CD4-positive, alpha-beta T cell treated with Interleukin-15 for 4 hours (primary cell): ENCODE data around the gene CST9L.

Experiments
- DNase-seq: peaks from one replicate; pipeline ENCODE4 v3.0.0-alpha.2; 2020; ENCODE audit warnings: low spot score

The CST9L gene, protein sequence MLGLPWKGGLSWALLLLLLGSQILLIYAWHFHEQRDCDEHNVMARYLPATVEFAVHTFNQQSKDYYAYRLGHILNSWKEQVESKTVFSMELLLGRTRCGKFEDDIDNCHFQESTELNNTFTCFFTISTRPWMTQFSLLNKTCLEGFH

DNA sequence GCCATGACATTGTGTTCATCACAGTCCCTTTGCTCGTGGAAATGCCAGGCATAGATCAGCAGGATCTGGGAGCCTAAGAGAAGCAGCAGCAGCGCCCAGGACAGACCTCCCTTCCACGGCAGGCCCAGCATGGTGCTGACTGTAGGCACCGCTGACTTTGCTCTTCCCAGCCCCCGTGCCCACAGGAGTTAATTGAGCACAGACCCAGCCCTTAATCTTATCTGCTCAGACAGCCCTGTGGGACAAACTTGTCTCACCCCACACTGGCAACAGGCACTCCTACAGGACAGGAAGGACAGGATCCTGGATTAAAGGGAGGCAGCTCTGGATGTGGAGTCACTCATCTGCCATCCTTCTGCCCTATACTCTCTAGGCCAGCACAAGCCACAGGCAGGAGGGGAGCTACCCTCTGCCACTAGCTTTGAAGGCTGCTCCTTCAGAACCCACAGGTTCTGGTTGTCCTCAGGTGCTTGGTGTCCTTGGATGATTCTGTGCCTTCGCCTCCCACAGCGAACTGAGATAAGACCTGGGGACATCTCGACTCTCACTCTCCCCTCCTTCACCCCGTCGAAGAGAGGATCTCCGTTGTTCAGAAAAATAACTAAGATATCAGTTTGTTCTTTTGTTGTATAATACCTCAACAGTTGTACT is at the start of gene CST9L:
CST9L (minus strand) TSS at position 165 of the 651 bp plus-strand sequence; CDS start at position 131, 34 bp downstream.
- no peak for DNase-seq

DNA sequence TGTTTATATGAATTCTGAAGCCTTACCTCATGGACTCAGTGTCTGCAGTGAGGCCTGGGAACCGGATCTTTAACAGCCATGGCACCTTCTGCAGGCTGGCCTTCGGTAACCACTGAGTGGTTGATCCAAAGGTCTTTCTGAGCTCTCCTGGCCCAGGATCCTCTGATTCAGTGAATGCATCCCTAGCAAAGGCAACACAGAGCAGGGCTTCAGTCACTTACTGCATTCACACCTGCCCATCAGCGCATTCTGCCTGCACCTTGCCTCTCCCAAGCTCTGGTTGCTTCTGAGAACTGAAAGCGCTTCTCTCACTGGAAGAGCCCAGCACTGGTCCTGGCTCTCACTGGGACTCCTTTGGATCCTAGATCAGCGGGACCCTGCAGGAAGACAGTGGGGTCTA is 45.9 kb upstream of the CST9L start:
- no peak for DNase-seq

DNA sequence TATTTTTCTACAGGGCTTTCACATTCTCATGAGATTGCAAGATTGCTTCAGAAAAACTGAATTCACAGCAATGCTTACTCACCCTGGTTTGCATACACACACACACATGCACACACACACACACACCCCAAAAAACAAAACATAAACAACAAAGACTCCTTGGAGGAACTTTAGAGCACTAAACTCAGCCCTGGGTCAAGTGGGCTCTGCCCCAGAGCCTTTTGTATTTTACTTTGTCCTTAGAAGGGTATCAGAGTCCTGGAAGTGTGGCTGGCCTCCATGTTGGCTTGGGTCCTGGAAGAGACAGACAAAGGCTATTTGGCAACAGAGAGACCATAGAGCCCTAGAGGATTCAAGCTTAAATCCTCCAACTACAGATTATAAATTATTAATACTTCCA is 45.4 kb upstream of the CST9L start:
- no peak for DNase-seq

DNA sequence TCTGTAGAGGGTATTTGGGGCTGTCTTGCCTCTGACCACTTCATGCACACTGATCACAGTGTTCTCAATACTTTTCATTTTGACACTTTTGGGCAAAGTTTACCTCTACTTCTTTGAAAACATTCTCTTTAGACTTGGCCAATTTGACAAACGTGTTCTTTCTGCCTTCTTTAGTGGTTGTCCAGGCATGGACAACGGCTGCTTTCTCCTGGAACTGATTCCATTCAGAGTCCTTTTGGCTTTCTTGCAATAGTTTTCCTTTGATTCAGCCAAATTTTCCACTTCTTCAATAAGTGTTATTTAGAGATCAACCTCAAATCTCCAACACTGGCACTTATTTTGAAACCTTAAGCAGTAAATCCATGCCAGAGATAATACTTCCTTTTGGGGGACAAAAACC is 44.1 kb upstream of the CST9L start:
- no peak for DNase-seq

DNA sequence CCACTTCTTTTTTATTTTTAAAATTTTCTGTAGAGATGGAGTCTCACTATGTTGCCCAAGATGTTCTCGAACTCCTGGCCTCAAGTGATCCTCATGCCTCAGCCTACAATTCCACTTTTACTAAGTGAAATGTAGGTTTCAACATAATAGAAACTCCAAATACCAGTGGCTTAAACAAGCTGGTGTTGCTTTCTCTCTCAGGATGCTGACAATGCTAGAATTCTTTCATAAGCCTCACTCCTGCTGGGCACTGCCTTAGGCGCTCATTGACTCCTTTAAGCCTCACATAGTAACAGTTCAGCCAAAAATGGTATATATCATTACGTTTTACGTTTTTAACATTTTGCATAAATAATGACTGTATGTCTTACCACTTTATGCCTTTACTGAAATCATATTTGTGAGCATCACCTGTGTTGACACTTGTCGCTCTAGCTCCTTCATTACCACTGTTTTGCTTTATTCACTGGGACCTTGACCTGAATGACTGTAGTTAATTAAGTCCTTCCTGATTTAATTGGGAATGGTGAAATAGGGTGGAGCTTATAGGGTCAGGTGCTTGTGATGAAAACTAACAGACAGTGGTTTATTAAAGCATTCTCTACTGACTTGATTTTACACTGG is 41.3 kb upstream of the CST9L start:
- DNase-seq, result no peak

DNA sequence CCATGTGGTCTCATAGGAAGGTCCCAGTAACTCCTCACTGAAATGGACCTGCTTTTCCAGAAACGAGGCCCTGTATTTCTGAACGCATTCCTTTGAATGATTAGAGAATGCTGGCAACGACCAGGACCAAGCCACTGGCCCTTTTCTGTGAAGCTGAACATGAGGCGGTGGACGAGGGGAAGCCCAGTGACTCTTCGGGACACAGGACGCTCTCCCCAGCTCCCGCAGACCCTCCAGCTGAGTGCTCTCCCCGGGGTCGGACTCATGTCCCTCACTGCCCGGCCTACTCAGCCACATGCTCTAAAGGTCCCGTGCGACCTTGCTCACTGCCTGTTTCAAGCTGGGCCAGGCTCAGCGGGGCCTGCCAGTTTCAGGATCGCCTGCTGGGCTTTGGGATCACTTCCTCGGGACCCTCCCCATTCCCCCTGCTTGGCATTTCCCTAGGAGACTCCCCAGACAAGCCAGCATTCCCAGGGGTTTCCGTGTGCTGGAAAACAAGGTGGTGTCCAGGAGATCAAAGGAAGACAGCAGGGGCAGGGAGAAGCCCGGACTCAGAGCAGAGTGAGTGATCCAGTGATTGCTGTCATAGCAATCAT is 40.1 kb upstream of the CST9L start:
- no peak for DNase-seq

DNA sequence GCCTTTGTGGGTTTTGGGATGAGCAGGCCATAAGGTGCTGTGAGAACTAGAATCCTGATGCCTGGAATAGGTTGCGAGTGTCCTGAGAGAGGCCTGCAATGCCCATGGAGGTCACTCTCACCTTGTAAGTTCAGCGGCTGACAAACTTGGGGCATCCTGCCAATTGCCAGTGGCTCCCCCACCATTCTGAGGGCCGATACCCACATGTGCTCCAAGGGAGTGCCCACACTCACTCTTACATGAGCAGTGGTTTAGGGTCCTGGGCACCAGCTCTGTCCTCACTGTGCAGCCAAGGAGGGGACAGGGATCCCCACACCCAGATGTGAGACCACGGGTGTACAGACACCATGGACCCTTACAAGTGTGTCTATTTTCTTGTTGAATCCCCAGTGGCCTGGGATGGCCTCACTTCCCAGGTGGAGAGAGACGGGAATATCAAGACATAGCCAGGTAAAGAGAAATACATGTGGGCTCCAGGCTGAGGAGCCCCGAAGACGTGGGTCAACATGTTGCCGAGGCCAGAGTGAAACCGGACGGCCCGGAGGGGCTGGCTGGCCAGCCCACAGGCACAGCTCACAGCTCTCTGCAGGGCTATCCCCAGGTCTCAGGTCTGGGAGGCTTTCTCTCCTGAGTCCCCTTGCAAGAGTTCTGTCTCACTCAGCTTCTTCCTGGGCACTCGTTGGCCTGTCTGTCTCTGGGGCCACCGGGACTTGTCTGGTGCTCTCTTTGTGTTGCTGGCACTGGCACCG is 39.4 kb upstream of the CST9L start:
- DNase-seq, result no peak

DNA sequence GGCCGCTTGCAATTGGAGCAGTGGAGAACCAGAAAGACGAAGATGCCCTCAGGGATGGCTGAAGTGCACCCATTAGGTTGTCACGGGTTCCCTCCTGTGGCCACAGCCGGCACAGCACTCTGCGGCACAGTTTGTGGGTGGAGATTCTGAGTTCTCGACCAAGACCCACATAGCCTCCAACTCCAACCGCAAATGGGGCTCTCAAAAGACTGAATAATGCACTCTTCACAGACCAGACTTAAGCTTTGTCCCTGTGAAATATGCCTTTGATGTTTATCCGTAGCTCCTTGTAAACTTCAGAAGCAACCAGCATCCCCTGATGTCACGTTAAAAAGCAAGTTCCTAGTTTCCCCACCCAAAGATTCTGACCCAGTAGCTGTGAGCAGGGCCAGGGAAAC is 38.4 kb upstream of the CST9L start:
- DNase-seq, result peak; percentile 56

DNA sequence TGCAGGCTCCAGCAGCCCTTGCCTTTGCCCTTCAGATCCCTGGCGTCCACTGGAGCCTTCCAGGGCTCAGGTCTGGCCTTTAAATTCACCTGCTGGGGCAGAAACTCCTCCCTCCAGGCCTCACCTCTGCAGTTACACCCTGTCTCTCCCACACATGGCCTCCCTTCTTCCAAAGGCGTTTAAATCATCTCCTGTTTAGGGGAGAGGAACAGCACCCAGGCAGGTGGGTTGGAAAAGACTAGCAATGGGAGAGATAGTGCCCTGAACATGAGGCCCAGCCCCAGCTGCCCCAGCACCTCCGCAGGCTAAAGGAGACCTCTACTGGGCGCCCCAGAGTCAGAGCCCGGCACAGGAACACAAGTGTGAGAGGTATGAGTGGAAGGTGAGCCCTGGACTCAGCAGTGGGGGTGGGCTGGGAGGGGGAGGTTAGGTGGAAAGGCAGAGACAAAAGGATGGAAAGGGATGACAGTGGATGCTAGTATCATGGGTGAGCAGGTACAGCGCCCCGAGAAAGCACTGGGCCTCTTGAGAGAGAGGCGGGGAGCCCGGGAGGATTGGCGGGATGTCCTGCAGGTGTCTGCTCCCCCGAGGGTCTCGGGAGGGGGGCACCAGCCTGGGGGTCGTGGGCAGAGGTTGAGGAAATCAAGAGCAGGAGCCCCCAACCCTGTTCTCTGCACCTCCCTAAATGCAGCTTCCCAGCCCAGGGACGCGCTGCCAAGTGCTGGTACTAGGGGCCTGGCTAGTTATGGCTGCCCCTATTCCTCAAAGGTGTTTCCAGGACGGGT is 37.8 kb upstream of the CST9L start, which contains the start of gene CST9:
CST9 (minus strand) TSS at position 51 of the 785 bp plus-strand sequence. CDS start 53 bp downstream, outside the sequence.
- no peak for DNase-seq

DNA sequence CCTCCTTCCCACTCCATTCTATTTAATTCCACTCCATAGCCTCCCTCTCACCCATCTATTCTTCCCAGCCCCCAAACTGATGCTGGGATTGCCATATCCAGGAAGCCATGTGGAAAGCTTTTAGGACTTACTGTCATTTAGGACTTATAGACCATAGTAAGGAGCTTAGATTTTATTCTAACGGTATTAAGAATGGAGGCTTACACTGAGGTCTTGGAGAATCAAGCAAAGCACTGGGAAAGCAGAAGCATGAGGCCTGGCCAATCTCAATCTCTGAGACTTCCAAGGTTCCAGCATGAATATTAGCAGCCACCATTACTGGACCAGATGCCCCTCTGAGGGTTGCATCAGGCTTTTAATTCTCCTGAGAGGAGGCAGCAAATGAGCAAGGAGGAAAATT is 36.0 kb upstream of the CST9L start:
- DNase-seq, result no peak

DNA sequence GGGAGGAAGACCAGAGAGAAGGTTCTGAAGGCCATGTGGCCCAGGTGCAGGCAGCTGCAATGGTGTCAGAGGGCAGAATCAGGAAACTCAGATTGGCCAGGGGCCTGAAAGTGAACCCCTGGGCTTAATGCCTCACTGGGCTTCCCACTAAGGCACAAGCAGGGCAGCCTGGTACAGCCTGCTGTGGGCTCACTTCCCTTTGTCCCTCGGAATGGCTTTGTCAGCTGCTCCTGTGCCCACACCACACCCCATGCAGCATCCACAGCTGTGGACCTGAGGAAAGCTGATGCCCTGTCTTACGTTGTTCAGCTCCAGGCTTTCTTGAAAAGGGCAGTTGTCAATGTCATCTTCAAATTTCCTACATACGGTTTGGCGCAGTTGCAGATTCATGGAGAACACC is 35.0 kb upstream of the CST9L start:
- DNase-seq, result no peak

DNA sequence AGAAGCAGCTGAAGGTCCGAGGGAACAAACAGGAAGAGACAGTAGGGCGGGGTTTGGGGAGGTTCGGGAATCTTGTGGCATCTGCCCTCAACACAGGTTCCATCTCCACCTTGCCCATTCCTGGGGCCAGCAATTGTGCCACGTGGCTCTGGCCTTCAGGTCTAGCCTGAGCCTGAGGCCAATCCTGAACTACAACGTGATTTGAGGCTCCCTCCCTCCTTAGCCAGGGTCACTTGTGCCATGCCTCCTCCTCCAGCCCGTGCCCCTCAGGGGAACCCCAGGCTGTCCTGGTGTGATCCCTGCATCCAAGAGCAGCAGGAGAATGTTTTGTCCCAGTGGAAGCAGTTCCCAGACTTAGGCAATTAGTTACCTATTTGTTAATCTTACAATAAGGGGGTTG is 34.4 kb upstream of the CST9L start:
- no peak for DNase-seq

DNA sequence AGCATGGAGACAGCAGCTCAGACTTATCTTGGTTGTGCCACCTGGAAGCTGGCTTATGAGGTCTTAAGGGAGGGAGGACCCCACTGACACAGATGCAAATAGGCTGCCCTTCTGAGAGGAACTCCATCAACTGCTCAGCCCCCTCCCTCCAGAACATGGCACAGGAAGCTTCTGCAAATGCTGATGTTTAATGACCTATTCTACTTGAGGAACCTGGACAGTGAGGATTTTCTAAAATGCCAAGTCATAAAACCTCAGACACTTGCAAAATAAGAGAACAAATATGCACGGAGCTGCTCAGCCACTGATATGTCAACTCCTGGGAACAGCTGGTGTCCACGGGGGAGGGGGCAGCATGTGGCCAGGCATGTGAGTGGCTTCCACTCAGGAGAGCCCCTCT is 34.0 kb upstream of the CST9L start:
- no peak for DNase-seq

DNA sequence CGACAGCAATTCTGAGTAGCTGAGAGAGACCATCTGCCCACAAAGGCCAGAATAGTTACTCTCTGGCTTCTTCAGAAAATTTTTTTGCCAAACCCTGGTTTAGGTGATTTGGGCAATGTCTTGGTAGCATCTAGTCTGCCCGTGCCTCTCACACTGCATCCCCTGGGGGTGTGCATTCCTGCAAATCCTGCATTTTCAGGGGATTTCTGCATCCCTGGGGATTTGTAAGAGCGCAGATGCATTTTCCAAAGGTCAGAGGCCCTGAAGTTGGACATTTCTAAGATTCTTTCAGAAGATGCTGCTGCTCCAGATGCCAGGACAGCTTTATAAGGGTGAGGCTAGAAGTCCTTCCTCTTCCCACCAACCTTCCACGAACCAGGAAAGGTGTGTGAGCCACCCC is 33.4 kb upstream of the CST9L start:
- DNase-seq, result no peak

DNA sequence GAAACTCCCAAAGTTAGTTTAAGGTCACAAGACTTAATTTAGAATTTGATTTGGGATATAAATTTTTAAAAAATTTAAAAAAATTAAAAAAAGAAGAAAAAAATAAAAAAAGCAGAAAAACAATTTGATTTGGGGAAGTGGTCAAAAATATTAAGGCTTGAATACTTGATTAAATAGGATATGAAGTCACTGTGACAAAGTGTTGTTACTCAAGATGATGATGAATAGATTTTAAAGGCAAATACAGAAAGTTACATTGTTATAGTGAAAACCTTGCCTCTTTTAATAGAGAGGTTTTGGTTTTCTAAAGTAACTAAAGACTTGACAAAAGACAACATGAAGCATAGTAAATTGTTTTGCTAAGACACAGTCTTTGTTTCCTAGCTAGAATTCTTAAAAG is 30.2 kb upstream of the CST9L start:
- DNase-seq, result no peak

DNA sequence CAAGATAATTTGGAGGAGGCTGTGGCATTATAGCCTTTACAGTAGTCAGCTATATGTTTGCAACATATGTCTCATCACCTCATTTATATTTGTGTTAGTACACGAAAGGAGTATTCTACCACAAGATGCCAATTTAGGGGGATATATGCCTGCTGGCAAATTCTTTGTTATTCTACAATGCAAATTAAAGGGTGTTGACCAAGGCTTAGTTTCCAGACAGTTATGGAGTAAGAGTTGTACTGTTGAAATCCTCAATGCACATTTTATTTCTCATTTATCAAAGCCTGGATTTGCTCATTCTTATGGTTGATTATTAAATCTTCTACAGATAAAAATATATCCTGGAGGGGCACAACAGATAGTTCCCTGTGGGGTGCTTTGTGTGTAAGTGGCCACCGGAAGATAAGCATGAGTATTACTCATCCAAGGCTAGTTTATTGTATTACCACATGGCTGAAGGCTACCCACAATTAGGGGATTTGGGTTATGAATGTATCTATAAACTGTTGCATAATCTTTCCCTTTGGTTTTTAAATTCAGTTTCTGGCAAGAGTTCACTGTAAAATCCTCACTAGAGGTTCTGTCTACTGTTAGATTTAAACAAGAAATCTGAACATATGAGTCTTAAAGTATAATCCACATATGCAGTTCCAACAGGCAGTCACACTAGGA is 28.4 kb upstream of the CST9L start:
- DNase-seq, result no peak

DNA sequence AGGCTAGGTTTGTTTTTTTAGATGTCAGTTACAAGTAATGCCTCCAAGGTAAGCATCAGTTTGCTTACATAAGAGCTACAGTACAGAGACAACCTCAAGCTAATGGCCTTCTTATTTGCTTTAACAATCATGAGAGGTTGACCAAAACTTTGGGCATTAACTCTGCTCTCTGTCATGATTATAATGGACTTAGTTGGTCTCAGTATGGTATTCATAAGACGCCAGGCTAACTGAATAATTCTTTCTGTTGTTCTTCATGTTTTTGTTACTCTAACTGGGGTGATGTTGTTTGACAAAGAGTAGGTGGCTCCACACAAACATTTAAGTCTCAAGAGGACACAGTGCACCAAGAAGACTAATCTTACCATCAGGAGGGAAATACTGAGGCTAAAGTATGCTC is 27.7 kb upstream of the CST9L start:
- DNase-seq, result no peak

DNA sequence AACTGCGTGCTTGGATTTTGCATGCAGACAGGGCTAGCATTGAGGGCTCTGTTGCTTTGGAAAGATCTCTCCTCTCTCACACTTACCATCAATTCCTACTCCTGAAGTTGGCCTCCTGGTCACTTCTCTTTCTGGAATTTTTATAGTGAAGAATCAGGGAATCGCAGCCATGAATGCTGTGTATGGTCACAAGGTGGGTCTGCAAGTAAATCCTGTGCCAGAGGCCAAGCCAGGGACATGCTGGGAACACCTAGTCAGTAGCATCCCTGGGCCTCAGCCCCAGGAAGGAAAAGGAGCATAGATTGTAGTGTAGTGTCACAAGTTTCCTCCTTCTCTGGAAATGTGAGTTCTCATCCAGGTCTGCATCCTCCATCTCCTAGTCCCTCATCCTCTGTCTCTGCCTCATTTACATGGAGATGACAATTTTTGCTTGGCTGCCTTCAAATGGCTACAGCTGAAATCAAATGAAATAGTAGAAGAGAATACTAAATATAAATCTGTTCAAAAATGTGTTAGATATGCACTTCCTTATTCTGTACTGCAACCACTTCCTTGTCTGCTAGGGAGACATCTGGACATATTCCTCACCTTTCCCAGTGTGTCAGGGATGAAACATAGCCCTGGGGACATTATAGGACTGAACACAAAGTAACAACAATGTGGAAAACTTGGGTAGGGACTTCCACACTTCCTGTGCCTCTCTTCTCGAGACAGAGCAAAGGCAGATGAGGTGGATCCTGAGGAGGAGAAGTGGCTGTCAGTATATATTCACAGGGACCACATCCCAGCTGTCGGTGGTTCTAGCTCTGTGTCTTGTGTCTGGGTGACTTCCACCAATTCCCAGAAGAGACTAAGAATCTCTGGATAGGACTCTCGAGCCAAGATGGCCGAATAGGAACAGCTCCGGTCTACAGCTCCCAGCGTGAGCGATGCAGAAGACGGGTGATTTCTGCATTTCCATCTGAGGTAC is 20.4 kb upstream of the CST9L start:
- no peak for DNase-seq

DNA sequence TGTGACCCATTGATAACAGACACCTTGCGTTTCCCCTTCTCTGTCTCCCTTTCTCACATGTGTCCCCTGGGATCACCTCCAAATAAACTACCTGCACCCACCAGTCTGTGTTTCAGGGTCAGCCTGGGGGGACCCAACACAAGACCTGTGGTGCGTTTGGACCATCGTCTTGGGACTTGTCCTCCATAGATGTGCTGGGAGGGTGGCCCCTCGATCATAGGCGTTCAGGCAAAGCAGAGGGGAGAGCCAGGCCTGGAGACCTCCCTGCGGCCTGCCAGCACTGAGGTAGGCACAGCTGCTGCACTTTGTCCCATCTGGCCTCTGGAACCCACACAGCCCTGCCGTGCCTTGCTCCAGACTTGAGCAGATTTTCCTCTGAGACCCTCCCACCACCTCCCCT is 19.3 kb upstream of the CST9L start:
- no peak for DNase-seq
